Tibial nerve (tissue), 4 donors: Measurements from ENCODE around the gene C17orf100. TPM values are rescaled to one million over a fixed set of nuclear protein-coding genes. Genes with fewer than 3 reads are reported as not detected.

Experiments used
- DNase-seq, 2 donors: peaks; one replicate each; pipeline ENCODE4 v3.0.0-alpha.2; 2019; ENCODE audit warnings: low spot score in 2 of 2
- H3K27ac ChIP-seq, 4 donors: fragments of 200-600 bp; sonication (generic) in 3 of 4; one replicate each; pipeline ENCODE4 v1.5.1; 2017 to 2019; ENCODE audit warnings: mild to moderate bottlenecking in 1 of 4
- H3K27me3 ChIP-seq, 2 donors: fragments of 200-600 bp; sonication (generic) in 1 of 2; one replicate each; pipeline versions ENCODE4 v1.5.1 to v1.6.0; 2017 to 2019
- H3K36me3 ChIP-seq, 3 donors: fragments of 200-600 bp; sonication (generic); one replicate each; pipeline ENCODE4 v1.5.1; 2018 to 2019
- H3K4me1 ChIP-seq, 4 donors: fragments of 200-600 bp; sonication (generic) in 3 of 4; one replicate each; pipeline ENCODE4 v1.5.1; 2017 to 2019
- H3K4me3 ChIP-seq, 4 donors: fragments of 200-600 bp; sonication (generic) in 3 of 4; one replicate each; pipeline ENCODE4 v1.5.1; 2017 to 2019; ENCODE audit warnings: mild to moderate bottlenecking in 1 of 4, moderate library complexity in 1 of 4
- H3K9me3 ChIP-seq, 4 donors: fragments of 200-600 bp; sonication (generic) in 3 of 4; one replicate each; pipeline ENCODE4 v1.5.1; 2017 to 2019
- CTCF ChIP-seq, 5 experiments: fragments of 200-600 bp in 3 of 5; fragments of 450-650 bp in 2 of 5; sonication (generic) in 3 of 5; IDR thresholded peaks; one replicate each; pipeline ENCODE4 v1.5.1; 2016 to 2019; ENCODE audit warnings: antibody characterized with exemption in 5 of 5, mild to moderate bottlenecking in 3 of 5, moderate library complexity in 2 of 5
- EP300 ChIP-seq, 2 donors: sonication (generic); formaldehyde crosslinking; IDR thresholded peaks; one replicate each; pipeline ENCODE4 v1.6.1; 2017; ENCODE audit warnings: antibody characterized with exemption in 2 of 2, mild to moderate bottlenecking in 1 of 2
- POLR2A ChIP-seq, 2 donors: fragments of 450-650 bp; IDR thresholded peaks; one replicate each; pipeline ENCODE4 v1.6.1; 2017; ENCODE audit warnings: antibody characterized with exemption in 2 of 2, mild to moderate bottlenecking in 2 of 2, moderate library complexity in 2 of 2
- WGBS, 2 donors: methylation state at CpG; one replicate each; pipeline ENCODE4 v1.1.5; 2018; 5-methylcytosine and 5-hydroxymethylcytosine counted together
- total RNA-seq, 4 donors: library from RNA; depleted of rRNA; stranded (reverse); fragments of >200 nt; gene quantifications; one replicate each; pipeline ENCODE4 v1.1.0, GENCODE V29; 2016

The C17orf100 gene
- total RNA-seq, 4 donors from 2014 or later, result 2.1 to 3.9 (median 3.5) TPM; not detected in 1

- Histone ChIP-seq H3K9me3 (no peaks in the 10 kb centered on the region), H3K27ac (no peak overlapping the region), H3K4me1 (no peaks in the 10 kb centered on the region), H3K36me3 (peaks cover 0 to 86% (median 6%) of the 10 kb centered on the region in 3 donors), H3K4me3 (no peak overlapping the region), H3K27me3 (no peaks in the 10 kb centered on the region)
- no peak for DNase-seq
- WGBS, 2 donors, result 98 to 100% methylated on average over 1 of the region's 1 CpG
- TF ChIP-seq CTCF (IDR thresholded peaks at IDR 0.05) (no peak), EP300 (IDR thresholded peaks at IDR 0.05) (no peak), POLR2A (IDR thresholded peaks at IDR 0.05) (no peak)
Observed at GRCh38 chr17:6630390-6630789, 21.2 kb upstream of the C17orf100 start.

GRCh38 chr17:6632530-6632929 is 19.0 kb upstream of the C17orf100 start:
- Histone ChIP-seq H3K27me3 (no peaks in the 10 kb centered on the region), H3K27ac (no peak overlapping the region), H3K9me3 (no peaks in the 10 kb centered on the region), H3K4me3 (no peak overlapping the region), H3K36me3 (peaks cover 0 to 65% (median 6%) of the 10 kb centered on the region in 3 donors), H3K4me1 (peaks cover 0 to 5% (median 0%) of the 10 kb centered on the region in 4 donors)
- DNase-seq, result no peak
- TF ChIP-seq CTCF (IDR thresholded peaks at IDR 0.05) (no peak), POLR2A (IDR thresholded peaks at IDR 0.05) (no peak), EP300 (IDR thresholded peaks at IDR 0.05) (no peak)

GRCh38 chr17:6633263-6633662 is 18.3 kb upstream of the C17orf100 start:
- H3K36me3 ChIP-seq, result peaks cover 0 to 57% (median under 1%) of the 10 kb centered on the region in 3 donors
- no peak overlapping the region for H3K27ac ChIP-seq
- no peaks in the 10 kb centered on the region for H3K27me3 ChIP-seq
- 93 to 95% methylated on average over 3 of the region's 3 CpGs for WGBS, 2 donors
- peaks cover 0 to 12% (median 0%) of the 10 kb centered on the region in 4 donors for H3K4me1 ChIP-seq
- H3K4me3 ChIP-seq, result no peak overlapping the region
- H3K9me3 ChIP-seq, result no peaks in the 10 kb centered on the region
- TF ChIP-seq CTCF (IDR thresholded peaks at IDR 0.05) (no peak), POLR2A (IDR thresholded peaks at IDR 0.05) (no peak), EP300 (IDR thresholded peaks at IDR 0.05) (no peak)
- no peak for DNase-seq

- Histone ChIP-seq H3K4me1 (peaks cover 0 to 29% (median 11%) of the 10 kb centered on the region in 4 donors), H3K9me3 (no peaks in the 10 kb centered on the region), H3K27ac (no peak overlapping the region), H3K27me3 (no peaks in the 10 kb centered on the region), H3K36me3 (peaks cover 0 to 39% (median 0%) of the 10 kb centered on the region in 3 donors), H3K4me3 (no peak overlapping the region)
- TF ChIP-seq EP300 (IDR thresholded peaks at IDR 0.05), result no peak
- TF ChIP-seq POLR2A (IDR thresholded peaks at IDR 0.05), result no peak
- TF ChIP-seq CTCF (IDR thresholded peaks at IDR 0.05), result no peak
- 62 to 74% methylated on average over 2 of the region's 2 CpGs for WGBS, 2 donors
- DNase-seq, result no peak
Observed at GRCh38 chr17:6636105-6636504, 15.5 kb upstream of the C17orf100 start.

- H3K36me3 ChIP-seq, result peaks cover 0 to 32% (median 0%) of the 10 kb centered on the region in 3 donors
- no peak for TF ChIP-seq POLR2A (IDR thresholded peaks at IDR 0.05)
- no peak for TF ChIP-seq CTCF (IDR thresholded peaks at IDR 0.05)
- no peak for TF ChIP-seq EP300 (IDR thresholded peaks at IDR 0.05)
Observed at GRCh38 chr17:6636616-6637457, 14.7 kb upstream of the C17orf100 start.

More at GRCh38 chr17:6636616-6637457, 14.7 kb upstream of the C17orf100 start:
- DNase-seq, result no peak
- H3K9me3 ChIP-seq, result no peaks in the 10 kb centered on the region
- peaks cover 0 to 35% (median 14%) of the 10 kb centered on the region in 4 donors for H3K4me1 ChIP-seq
- H3K27ac ChIP-seq, result no peak overlapping the region
- no peaks in the 10 kb centered on the region for H3K27me3 ChIP-seq
- no peak overlapping the region for H3K4me3 ChIP-seq
- 86 to 89% methylated on average over 17 of the region's 17 CpGs for WGBS, 2 donors
